ENCODE data around the gene CEP89. TPM values are rescaled to one million over a fixed set of nuclear protein-coding genes. Genes with fewer than 3 reads are reported as not detected.
"Not testable (repeated sequence)": the region's sequence is repeated elsewhere in the genome, so short reads cannot be mapped to it uniquely, and the experiment has no call there.

The CEP89 gene
- total RNA-seq, 1 donor from 2014 or later = 34.3 TPM

GRCh38 chr19:32988724-32989123, 17.0 kb upstream of the CEP89 start:
- no peak for DNase-seq (ENCODE audit: low spot score)
- Mint-ChIP-seq H3K9me3 (ENCODE audit: unreplicated experiment) (no peaks in the 10 kb centered on the region), H3K27me3 (ENCODE audit: unreplicated experiment) (no peaks in the 10 kb centered on the region), H3K4me3 (ENCODE audit: unreplicated experiment) (no peak overlapping the region), H3K4me1 (ENCODE audit: unreplicated experiment) (no peaks in the 10 kb centered on the region), H3K27ac (ENCODE audit: unreplicated experiment) (no peak overlapping the region), H3K36me3 (ENCODE audit: low read depth, unreplicated experiment) (no peaks in the 10 kb centered on the region)
- TF ChIP-seq, protein P1, sequence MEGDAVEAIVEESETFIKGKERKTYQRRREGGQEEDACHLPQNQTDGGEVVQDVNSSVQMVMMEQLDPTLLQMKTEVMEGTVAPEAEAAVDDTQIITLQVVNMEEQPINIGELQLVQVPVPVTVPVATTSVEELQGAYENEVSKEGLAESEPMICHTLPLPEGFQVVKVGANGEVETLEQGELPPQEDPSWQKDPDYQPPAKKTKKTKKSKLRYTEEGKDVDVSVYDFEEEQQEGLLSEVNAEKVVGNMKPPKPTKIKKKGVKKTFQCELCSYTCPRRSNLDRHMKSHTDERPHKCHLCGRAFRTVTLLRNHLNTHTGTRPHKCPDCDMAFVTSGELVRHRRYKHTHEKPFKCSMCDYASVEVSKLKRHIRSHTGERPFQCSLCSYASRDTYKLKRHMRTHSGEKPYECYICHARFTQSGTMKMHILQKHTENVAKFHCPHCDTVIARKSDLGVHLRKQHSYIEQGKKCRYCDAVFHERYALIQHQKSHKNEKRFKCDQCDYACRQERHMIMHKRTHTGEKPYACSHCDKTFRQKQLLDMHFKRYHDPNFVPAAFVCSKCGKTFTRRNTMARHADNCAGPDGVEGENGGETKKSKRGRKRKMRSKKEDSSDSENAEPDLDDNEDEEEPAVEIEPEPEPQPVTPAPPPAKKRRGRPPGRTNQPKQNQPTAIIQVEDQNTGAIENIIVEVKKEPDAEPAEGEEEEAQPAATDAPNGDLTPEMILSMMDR (IDR thresholded peaks at IDR 0.05; ENCODE audit: unreplicated experiment) = no peak

- H3K9me3 Mint-ChIP-seq (ENCODE audit: unreplicated experiment); H3K4me3 Mint-ChIP-seq (ENCODE audit: unreplicated experiment); H3K27ac Mint-ChIP-seq (ENCODE audit: unreplicated experiment); DNase-seq (ENCODE audit: low spot score); H3K27me3 Mint-ChIP-seq (ENCODE audit: unreplicated experiment); H3K36me3 Mint-ChIP-seq (ENCODE audit: low read depth, unreplicated experiment); H3K4me1 Mint-ChIP-seq (ENCODE audit: unreplicated experiment): not testable (repeated sequence)
Observed at GRCh38 chr19:32988254-32988653, 16.5 kb upstream of the CEP89 start.

DNA sequence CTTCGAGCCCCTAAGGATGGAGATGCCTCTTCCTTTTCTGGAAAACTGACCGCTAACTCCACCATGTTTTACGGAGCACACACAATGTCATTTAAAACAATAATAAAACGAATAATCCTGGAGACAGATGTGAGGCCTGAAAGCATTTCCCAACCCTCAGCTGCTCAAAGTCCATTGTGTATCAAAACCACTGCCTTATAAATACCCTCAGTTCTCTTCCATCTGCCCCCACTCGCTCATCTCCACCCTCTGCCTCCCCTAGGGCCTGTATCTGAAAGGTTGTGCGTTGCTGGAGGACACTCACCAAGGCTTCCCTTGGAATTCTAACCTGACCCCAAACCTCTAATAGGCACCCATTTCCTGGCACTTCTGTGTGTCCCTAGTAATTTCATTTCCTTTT, 10.7 kb upstream of the CEP89 start:
- H3K27ac Mint-ChIP-seq (ENCODE audit: unreplicated experiment); H3K4me3 Mint-ChIP-seq (ENCODE audit: unreplicated experiment); H3K27me3 Mint-ChIP-seq (ENCODE audit: unreplicated experiment); H3K36me3 Mint-ChIP-seq (ENCODE audit: low read depth, unreplicated experiment); H3K4me1 Mint-ChIP-seq (ENCODE audit: unreplicated experiment); DNase-seq (ENCODE audit: low spot score); H3K9me3 Mint-ChIP-seq (ENCODE audit: unreplicated experiment): not testable (repeated sequence)

DNA sequence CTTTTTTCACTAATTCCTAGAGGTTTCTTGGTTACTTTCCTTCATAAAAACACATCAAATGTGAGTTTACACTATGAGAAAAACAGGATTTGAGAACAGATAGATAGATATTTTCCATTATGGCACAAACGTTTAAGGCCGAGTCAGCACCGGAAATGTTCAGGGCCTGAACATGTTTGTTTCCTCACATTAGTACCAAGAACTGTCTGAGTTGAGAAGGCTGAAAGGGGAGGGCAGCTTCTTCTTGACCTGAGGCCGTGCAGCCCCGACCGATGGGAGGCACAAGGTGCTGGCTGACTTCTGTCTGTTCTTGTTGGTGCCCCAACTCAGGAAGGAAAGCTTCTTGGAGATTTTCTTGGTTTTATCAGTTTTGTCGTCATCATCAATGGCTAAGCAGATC, 8.0 kb upstream of the CEP89 start:
- not testable (repeated sequence) for H3K36me3 Mint-ChIP-seq (ENCODE audit: low read depth, unreplicated experiment); H3K9me3 Mint-ChIP-seq (ENCODE audit: unreplicated experiment); H3K27ac Mint-ChIP-seq (ENCODE audit: unreplicated experiment); H3K27me3 Mint-ChIP-seq (ENCODE audit: unreplicated experiment); DNase-seq (ENCODE audit: low spot score); H3K4me3 Mint-ChIP-seq (ENCODE audit: unreplicated experiment); H3K4me1 Mint-ChIP-seq (ENCODE audit: unreplicated experiment)

DNA sequence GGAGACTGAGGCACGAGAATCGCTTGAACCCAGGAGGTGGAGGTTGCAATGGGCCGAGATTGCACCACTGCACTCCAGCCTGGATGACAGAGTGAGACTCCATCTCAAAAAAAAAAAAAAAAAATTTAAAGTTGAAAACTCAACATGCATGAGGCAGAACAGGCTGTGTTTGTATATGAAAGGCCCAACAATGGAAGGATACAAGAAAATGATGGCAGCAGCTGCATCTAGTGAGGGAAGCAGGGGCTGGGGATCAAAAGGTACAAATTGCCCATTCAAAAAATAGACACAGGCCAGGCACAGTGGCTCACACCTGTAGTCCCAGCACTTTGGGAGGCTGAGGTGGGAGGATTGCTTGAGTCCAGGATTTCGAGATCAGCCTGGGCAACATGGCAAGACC, 6.1 kb upstream of the CEP89 start:
- not testable (repeated sequence) for H3K4me3 Mint-ChIP-seq (ENCODE audit: unreplicated experiment); DNase-seq (ENCODE audit: low spot score); H3K36me3 Mint-ChIP-seq (ENCODE audit: low read depth, unreplicated experiment); H3K9me3 Mint-ChIP-seq (ENCODE audit: unreplicated experiment); H3K27ac Mint-ChIP-seq (ENCODE audit: unreplicated experiment); H3K27me3 Mint-ChIP-seq (ENCODE audit: unreplicated experiment); H3K4me1 Mint-ChIP-seq (ENCODE audit: unreplicated experiment)

GRCh38 chr19:32977280-32977679, 5.5 kb upstream of the CEP89 start:
- Mint-ChIP-seq H3K36me3 (ENCODE audit: low read depth, unreplicated experiment) (peaks cover 5% of the 10 kb centered on the region), H3K27ac (ENCODE audit: unreplicated experiment) (no peak overlapping the region), H3K27me3 (ENCODE audit: unreplicated experiment) (peaks cover under 1% of the 10 kb centered on the region), H3K4me1 (ENCODE audit: unreplicated experiment) (peaks cover 2% of the 10 kb centered on the region), H3K9me3 (ENCODE audit: unreplicated experiment) (no peaks in the 10 kb centered on the region), H3K4me3 (ENCODE audit: unreplicated experiment) (no peak overlapping the region)
- no peak for DNase-seq (ENCODE audit: low spot score)
- TF ChIP-seq, protein P1 (IDR thresholded peaks at IDR 0.05; ENCODE audit: unreplicated experiment) = no peak

- Mint-ChIP-seq H3K27me3 (ENCODE audit: unreplicated experiment) (peaks cover 8% of the 10 kb centered on the region), H3K9me3 (ENCODE audit: unreplicated experiment) (no peaks in the 10 kb centered on the region), H3K36me3 (ENCODE audit: low read depth, unreplicated experiment) (peaks cover 5% of the 10 kb centered on the region), H3K4me1 (ENCODE audit: unreplicated experiment) (peaks cover 2% of the 10 kb centered on the region), H3K27ac (ENCODE audit: unreplicated experiment) (no peak overlapping the region), H3K4me3 (ENCODE audit: unreplicated experiment) (no peak overlapping the region)
- DNase-seq (ENCODE audit: low spot score) = peak; percentile 66
- TF ChIP-seq, protein P1 (IDR thresholded peaks at IDR 0.05; ENCODE audit: unreplicated experiment) = peak; percentile 82
Observed at GRCh38 chr19:32976223-32976805, 4.6 kb upstream of the CEP89 start.
